Measurements from ENCODE around the gene KNG1.

- TF ChIP-seq POLR2A (IDR thresholded peaks at IDR 0.05; ENCODE audit: low read depth, low read length) (no peak; the same call in 1 of the 2 replicates), POLR2AphosphoS5 (IDR thresholded peaks at IDR 0.05; ENCODE audit: low read depth, low read length) (peak; percentile 24), TAF1 (IDR thresholded peaks at IDR 0.05; ENCODE audit: low read depth, low read length) (no peak)
These were observed 67.8 kb downstream of the KNG1 start for GRCh38 chr3:186784820-186785494.
